Posterior cingulate gyrus (tissue), 11 donors: Measurements from ENCODE around the gene CARM1.
"Not testable (repeated sequence)": the region's sequence is repeated elsewhere in the genome, so short reads cannot be mapped to it uniquely, and the experiment has no call there.

Experiments
- DNase-seq, 10 donors: peaks; one replicate each; pipeline versions ENCODE4 v3.0.0 to v3.0.0-alpha.2; 2020 to 2021; ENCODE audit warnings: mixed read lengths in 3 of 10
- intact Hi-C: fragments of 100-400 bp; cut with DNase I; formaldehyde crosslinking; loops from one replicate; pipeline ENCODE4 v1.15.1; 2023

CARM1 gene

DNA sequence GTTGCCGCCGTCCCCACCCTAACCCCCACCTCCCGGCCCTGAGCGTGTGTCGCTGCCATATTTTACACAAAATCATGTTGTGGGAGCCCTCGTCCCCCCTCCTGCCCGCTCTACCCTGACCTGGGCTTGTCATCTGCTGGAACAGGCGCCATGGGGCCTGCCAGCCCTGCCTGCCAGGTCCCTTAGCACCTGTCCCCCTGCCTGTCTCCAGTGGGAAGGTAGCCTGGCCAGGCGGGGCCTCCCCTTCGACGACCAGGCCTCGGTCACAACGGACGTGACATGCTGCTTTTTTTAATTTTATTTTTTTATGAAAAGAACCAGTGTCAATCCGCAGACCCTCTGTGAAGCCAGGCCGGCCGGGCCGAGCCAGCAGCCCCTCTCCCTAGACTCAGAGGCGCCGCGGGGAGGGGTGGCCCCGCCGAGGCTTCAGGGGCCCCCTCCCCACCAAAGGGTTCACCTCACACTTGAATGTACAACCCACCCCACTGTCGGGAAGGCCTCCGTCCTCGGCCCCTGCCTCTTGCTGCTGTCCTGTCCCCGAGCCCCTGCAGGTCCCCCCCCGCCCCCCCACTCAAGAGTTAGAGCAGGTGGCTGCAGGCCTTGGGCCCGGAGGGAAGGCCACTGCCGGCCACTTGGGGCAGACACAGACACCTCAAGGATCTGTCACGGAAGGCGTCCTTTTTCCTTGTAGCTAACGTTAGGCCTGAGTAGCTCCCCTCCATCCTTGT is 50.7 kb downstream of the CARM1 start:
- no peak for DNase-seq

DNA sequence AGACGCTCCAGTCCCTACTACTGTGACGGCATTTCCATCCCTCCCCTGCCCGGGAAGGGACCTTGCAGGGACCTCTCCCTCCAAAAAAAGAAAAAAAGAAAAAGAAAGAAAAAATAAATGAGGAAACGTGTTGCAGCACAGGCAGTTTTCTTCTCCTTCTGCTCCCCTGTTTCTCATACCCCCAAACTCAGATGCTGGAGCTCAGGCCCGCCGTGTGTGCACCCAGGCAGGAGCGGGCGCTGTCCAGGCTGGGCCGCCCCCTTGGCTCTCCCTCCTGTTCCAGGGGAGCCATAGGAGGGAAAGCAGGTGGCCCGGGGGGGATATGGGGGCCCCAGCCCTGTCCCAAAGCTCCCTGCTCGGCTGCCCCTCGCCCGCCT is 51.3 kb downstream of the CARM1 start:
- intact Hi-C loops = no loop called here
- DNase-seq = peak in 1 of 10 donors; percentile 72

More for the DNA sequence above, 50.7 kb downstream of the CARM1 start:
- intact Hi-C loops = no loop called here

DNA sequence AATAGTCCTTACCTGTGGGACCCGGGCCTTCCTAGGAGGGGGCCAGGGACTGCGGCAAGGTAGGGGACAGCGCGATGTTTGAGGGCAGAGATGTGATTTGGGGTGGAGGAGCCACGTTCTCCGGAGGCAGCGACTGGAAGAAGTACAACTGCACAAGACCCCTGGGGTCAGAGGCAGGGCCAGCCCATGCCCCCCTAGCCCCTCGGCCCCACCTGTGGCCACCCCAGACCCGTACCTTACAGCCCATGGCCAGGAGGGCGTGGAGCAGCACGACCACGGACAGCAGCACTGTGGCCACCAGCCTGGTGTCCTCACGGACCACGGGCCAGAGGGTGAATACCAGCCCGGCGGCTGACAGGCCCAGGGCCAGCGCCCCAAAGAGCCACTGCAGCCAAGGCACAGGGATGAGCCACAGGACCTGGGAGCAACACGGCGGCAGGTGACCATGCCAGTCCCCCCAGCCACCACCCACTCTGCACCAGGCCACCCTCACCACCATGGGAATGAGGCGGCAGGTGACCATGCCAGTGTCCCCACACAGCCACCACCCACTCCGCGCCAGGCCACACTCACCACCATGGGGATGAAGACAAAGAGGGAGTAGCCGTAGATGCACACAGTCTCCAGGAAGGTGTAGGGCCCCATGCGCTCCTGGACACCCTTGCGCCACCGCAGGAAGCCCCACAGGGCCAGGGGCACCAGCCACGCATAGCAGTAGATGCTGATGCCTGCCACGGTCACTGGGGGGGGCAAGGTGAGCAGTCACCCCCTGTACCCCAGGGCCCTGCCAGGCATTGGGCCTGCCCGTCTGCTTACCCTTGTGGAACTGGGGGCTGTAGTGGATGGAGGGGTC is 52.1 kb downstream of the CARM1 start:
- DNase-seq = peak in 1 of 10 donors; percentile 78
- intact Hi-C loops = no loop called here

DNA sequence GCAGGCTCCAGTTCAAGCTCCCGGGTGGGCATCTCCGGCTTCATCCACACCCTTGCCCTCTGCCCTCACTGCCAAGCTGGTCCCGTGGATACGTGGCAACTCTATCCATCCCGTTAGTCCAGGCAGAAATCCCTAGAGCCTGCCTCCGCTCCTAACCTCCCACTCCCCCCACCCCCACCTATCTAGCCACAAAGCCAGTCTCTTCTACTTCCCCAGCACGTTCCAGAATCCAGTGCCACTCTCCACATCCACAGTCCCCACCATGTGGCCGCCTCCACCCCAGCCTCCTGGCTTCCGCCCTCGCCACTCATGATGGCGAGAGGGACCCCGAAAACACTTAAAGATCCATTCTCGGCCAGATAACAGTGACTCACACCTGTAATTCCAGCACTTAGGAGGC is 53.2 kb downstream of the CARM1 start:
- DNase-seq = no peak
- intact Hi-C loops = no loop called here

DNA sequence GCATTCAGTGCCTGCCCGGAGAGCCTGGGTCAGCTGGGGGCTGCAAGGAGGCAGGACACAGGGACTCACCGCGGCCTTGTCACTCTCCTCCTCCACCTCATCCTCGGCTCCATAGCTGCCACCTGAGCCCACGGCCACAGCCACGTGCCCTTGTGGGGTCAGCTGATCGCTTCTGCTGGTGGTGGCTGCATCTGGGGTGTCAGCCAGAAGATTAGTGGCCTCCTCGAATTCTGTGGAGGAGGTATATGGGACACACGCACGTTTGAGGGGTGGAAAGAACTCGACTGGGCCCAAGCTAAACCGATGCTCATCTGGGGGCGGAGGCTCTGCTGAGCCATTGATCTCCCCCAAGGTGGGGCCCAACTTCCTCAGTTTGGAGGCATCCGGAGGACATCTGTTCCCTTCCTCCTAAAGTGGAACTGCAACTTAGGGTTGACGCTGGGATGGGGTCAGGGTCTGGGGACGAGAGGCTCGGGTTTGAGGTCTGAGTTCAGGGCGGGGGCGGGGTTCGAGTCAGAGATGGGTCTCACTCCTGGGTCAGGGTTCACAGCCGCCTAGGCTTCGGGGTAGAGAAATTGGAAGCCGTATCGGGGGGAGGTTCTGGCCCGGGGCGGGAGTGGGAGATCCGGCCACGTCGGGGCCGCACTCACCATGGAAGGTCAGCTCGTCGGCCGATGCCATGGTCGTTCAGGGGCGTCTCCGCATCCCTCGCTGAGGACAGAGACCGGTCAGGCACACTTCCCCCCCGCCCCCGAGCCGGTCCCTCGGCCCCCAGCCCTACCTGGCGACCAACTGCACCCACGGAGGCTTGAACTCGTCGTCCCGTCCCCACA is 56.6 kb downstream of the CARM1 start:
- intact Hi-C loops = loop anchor here (1.0 to 5.0 kb wide), 2 partner anchors 32 to 56 kb away; partner anchors contain the start of gene CARM1
- peak in 1 of 10 donors; percentile 54 for DNase-seq

DNA sequence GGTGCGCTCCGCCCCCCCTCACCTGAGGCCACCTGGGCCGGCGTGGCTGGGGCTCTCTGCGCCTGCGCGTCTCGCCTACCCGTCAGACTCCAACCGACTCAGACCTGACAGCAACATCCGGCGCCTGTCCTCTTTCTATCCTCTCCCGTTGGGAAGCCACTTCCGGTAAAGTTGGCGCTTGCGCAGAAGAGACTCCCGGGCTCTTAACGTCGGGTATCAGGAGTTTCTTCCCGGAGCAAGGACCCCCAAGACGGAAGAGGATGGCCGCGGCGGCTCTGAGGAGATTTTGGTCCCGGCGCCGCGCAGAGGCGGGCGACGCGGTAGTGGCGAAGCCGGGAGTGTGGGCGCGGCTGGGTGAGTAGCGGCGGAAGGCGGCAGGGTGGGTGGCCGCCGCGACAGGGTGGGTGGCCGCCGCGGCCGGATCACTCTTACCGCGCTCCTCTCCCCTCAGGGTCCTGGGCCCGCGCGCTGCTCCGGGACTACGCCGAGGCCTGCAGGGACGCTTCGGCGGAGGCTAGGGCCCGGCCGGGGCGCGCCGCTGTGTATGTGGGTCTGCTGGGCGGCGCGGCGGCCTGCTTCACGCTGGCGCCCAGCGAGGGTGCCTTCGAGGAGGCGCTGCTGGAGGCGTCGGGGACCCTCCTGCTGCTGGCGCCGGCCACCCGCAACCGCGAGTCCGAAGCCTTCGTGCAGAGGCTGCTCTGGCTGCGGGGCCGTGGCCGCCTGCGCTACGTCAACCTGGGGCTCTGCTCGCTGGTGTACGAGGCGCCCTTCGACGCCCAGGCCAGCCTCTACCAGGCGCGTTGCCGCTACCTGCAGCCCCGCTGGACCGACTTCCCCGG is 57.4 kb downstream of the CARM1 start, which contains the start of the genes TIMM29 and YIPF2:
TSS of gene TIMM29 (plus strand) at position 249 of the 839 bp plus-strand sequence. CDS start at position 261, 12 bp downstream.
TSS of gene YIPF2 (minus strand) at position 77 of the 839 bp plus-strand sequence. CDS start 229 bp downstream, outside the sequence.
- intact Hi-C loops = loop anchor here (1.0 to 5.0 kb wide), 2 partner anchors 32 to 56 kb away; partner anchors contain the start of gene CARM1

DNA sequence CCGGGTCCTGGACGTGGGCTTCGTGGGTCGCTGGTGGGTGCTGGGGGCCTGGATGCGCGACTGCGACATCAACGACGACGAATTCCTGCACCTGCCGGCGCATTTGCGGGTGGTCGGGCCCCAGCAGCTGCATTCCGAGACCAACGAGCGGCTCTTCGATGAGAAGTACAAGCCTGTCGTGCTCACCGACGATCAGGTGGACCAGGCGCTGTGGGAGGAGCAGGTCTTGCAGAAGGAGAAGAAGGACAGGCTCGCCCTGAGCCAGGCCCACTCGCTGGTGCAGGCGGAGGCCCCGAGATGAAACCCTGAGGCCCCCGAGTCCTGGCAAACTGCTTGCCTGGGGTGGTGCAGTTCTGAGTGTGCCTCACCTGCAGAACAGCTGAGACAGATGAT is 58.0 kb downstream of the CARM1 start:
- DNase-seq = peak in 2 of 10 donors; percentile 72 to 86
- intact Hi-C loops = loop anchor here (5.0 kb wide), 1 partner anchor 57 kb away; the partner anchor contains the start of gene CARM1

More for the DNA sequence above, 57.4 kb downstream of the CARM1 start, which contains the start of the genes TIMM29 and YIPF2:
- DNase-seq = peak; percentile 95 to 99 (median 97)

DNA sequence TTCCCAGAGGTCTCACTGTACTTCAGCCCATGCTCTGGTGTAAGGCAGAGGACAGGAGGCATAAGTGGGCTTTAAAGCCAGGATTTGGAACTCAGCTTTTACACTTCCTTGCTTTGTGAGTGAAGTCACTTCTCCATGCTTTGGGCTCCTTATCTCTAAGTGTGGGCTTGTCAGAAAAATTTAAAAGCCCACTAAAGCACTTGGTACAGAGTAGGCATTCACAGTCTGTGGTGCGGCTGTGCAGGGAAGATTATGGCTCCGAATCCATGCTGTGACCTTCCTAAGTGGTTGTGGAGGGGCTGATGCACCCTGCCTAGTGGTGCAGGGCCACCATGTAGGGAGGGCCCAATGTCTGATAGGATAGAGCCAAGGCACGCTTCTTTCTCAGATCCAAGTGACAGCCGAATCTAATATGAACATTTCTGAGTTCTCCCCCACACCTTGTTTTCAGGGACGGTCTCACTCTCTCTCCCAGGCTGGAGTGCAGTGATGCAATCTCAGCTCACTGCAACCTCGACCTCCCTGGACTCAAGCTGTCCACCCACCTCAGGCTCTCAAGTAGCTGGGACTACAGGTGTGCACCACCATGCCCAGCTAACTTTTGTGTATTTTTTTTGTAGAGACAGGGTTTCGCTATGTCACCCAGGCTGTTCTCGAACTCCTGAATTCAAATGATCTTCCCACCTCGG is 64.2 kb downstream of the CARM1 start:
- intact Hi-C loops = no loop called here
- no peak for DNase-seq

DNA sequence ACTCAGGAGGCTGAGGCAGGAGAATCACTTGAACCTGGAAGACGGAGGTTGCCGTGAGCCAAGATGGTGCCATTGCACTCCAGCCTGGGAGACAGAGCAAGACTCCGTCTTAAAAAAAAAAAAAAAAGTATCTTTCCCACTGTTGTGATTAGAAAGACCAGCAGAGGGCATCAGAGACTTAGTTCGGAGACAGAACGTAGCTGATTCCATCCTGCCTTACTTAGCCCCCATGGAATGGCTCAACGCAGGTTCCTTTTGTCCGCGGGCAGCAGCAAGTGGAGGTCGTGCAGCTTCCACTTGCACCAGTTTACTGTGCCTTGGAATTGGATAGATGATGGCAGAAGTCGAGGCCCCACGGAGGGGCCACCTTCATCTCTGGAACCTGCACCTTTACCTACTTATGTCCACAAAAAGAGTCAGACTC is 65.3 kb downstream of the CARM1 start:
- DNase-seq = peak in 2 of 10 donors; percentile 31 to 87
- intact Hi-C loops = no loop called here

DNA sequence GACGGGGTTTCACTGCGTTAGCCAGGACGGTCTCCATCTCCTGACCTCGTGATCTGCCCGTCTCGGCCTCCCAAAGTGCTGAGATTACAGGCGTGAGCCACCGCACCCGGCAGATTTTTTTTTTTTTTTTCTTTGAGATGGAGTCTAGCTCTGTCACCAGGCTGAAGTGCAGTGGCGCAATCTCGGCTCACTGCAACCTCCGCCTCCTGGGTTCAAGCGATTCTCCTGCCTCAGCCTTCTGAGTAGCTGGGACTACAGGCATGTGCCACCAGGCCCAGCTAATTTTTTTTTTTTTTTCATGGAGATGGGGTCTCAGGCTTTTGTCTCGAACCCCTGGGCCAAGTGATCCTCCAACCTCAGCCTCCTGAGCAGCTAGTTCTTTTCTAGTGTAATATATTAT is 70.3 kb downstream of the CARM1 start:
- DNase-seq = not testable (repeated sequence)
- intact Hi-C loops = loop anchor here (10.0 kb wide), 1 partner anchor 193 kb away; no protein-coding TSS in a partner anchor

DNA sequence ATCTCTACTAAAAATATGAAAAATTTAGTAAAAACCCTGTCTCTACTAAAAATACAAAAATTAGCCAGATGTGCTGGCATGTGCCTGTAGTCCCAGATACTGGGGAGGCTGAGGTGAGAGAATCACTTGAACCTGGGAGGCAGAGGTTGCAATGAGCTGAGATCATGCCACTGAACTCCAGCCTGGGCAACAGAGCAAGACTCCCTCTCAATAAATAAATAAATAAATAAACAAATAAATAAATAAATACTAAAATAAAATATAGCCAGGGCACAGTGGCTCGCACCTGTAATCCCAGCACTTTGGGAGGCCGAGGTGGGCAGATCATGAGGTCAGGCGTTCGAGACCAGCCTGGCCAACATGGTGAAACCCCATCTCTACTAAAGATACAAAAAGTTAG is 72.1 kb downstream of the CARM1 start:
- intact Hi-C loops = loop anchor here (10.0 kb wide), 1 partner anchor 191 kb away; no protein-coding TSS in a partner anchor
- not testable (repeated sequence) for DNase-seq

DNA sequence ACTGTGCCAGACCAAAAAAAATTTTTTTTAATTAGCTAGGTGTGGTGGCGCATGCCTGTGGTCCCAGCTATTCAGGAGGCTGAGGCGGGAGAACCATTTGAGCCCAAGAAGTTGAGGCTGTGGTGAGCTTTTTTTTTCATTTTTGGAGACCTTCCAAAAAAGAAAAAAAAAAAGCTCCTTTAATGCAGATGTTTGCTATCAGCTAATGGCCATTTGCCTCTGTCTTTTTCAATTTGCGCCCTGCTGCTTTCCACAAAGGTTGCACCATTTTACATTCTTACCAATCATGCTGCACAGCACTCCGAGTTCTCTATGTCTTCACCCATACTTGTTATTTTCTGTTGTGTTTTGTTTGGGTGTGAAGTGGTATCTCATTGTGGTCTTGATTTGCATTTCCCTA is 73.9 kb downstream of the CARM1 start:
- no peak for DNase-seq
- intact Hi-C loops = loop anchor here (10.0 kb wide), 1 partner anchor 190 kb away; no protein-coding TSS in a partner anchor

DNA sequence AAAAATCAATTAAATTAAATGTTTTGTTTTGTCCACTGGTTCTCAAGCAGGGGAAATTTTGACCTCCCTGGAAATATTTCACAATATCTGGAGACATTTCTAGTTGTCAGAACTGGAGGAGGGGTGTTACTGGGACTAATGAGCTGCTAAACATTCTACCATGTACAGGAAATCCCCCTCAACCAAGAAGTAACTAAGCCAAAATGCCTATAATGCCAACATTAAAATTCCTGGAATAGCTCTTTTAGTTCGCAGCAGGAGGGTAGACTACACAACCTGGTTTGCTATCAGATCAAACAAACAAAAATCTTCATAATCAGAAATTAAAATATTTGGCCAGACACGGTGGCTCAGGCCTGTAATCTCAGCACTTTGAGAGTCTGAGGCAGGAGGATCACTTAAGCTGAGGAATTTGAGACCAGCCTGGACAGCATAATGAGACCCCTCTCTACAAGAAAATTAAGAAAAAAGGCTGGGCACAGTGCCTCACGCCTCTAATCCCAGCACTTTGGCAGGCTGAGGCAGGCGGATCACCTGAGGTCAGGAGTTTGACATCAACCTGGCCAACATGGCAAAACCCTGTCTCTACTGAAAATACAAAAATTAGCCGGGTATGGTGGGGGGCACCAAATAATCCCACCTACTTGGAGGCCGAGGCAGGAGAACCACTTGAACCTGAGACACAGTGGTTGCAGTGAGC is 75.8 kb downstream of the CARM1 start:
- intact Hi-C loops = loop anchor here (10.0 kb wide), 1 partner anchor 188 kb away; no protein-coding TSS in a partner anchor

DNA sequence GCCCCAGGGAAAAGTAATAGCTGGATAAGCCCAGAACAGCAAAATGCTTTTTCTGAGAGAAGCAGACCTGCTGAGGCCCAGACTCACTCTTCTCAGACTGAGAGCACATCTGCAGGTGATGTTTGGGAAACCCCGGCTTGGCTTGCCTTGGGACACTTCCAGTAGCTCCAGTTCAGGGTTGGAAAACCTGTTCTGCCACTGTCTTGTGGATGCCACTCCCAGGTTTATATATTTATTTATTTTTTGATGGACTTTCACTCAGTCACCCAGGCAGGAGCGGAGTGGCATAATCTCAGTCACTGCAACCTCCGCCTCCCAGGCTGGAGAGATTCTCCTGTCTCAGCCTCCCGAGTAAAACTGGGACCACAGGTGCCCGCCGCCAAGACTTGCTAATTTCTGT is 81.5 kb downstream of the CARM1 start:
- intact Hi-C loops = no loop called here
- peak in 1 of 10 donors; percentile 53 for DNase-seq

More for the DNA sequence above, 75.8 kb downstream of the CARM1 start:
- DNase-seq = no peak

DNA sequence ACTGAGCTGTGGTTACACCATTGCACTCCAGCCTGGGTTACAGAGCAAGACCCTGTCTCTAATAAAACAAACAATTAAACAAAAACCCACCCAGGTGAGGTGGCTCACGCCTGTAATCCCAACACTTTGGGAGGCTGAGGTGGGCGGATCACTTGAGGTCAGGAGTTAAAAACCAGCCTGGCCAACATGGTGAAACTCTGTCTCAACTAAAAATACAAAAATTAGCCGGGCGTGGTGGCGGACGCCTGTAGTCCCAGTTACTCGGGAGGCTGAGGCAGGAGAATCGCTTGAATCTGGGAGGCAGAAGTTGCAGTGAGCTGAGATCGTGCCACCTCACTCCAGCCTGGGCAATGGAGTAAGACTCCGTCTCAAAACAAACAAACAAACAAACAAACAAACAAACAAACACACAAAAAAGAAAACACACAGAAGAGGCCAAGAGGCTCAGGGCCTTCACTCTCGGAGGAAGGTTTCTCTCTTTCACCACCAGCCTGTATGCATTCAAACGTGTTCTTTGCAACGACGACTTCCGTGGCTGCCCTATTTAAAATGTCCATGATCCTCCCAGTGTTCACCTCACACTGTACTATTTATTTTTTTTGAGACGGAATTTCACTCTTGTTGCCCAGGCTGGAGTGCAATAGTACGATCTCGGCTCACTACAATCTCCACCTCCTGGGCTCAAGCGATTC is 88.1 kb downstream of the CARM1 start:
- intact Hi-C loops, DNase-seq: not testable (repeated sequence)

DNA sequence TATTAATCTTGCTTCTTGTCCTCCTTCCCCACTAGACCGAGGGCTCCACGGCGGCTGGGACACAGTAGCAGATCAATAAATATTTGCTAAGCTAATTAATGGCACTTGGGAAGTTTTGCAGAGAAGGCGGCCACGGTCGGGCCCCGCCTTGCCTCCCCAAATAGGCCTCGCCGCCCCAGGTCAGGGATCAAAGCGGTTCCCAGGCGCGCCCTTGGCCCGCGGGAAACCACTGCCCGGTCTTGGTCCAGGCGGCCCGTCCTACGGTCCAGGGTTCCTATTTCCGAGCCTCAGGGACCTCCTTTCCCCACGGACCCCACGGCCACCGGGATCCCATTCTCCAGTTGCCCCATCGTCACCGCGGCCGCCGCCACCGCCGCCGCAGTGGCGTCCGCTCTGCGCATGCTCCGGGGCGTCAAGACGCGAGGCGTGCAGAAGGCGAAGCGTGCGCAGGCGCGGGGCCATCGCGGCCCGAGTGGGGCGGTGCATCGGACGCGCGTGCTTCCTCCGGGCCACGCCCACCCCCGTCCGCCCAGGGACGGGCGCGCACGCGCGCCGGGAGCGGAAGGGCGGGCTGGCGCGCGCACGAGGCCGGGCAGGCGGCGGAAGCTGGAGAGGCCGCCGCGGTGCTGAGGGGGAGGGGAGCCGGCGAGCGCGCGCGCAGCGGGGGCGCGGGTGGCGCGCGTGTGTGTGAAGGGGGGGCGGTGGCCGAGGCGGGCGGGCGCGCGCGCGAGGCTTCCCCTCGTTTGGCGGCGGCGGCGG is 89.1 kb downstream of the CARM1 start, which contains the start of gene SMARCA4:
TSS of gene SMARCA4 (plus strand) at position 717 of the 759 bp plus-strand sequence. CDS start 23,122 bp downstream, outside the sequence.
- intact Hi-C loops = loop anchor here (1.0 kb wide), 1 partner anchor 32 kb away; the partner anchor contains the start of genes TIMM29 and YIPF2
- DNase-seq = peak; percentile 88 to 99 (median 94)
